K562 (cell line): ENCODE results near the gene IRF2. TPM values are rescaled to one million over a fixed set of nuclear protein-coding genes. Genes with fewer than 3 reads are reported as not detected.

Experiments
- ATAC-seq: fragments of 200-7000 bp; cut with Tn5 transposase; 3 replicates; pipeline ENCODE4 v1.9.1; 2020; ENCODE audit warnings: moderate library complexity
- BruUV-seq: library from RNA; stranded (reverse); fragments of 400-500 nt; replicated peaks from 2 replicates; lab custom pipeline; 2021; lab: Mats Ljungman, UMichigan
- CTCF ChIA-PET: fragments of 300-600 bp; formaldehyde crosslinking; extraction: SDS; loops from one replicate; lab custom pipeline; 2021; ENCODE audit warnings: low intra/inter-chr PET ratio; lab: Yijun Ruan, JAX
- POLR2A ChIA-PET: fragments of 300-600, 350-650 bp; sonication (Branson Sonifier 250); formaldehyde crosslinking; extraction: SDS; loops from one replicate; lab custom pipeline; 2021; ENCODE audit warnings: antibody characterized with exemption, inconsistent platforms; lab: Yijun Ruan, JAX
- DNase-seq, 4 experiments: peaks; one replicate each; pipeline versions ENCODE4 v3.0.0 to v3.0.0-alpha.2; 2011 to 2018; ENCODE audit warnings: low spot score in 3 of 4, mixed read lengths in 3 of 4; ENCODE audit errors: extremely low read depth in 1 of 4
- FAIRE-seq: peaks from 2 replicates; lab custom pipeline; 2011; peaks lifted over from hg19 to GRCh38; lab: Jason Lieb, UNC
- H2AFZ ChIP-seq: 2 replicates; pipeline ENCODE4 v1.6.0; 2011; ENCODE audit warnings: low read depth, low read length, control low read depth, inconsistent platforms
- H3K27ac ChIP-seq: fragments of 200-600 bp; 3 replicates; pipeline ENCODE4 v1.8.0; 2011; ENCODE audit warnings: low read depth, mild to moderate bottlenecking, control low read depth, inconsistent platforms, low read length, moderate library complexity, mixed read lengths; ENCODE audit errors: extremely low read depth
- H3K27me3 ChIP-seq, 2 experiments: fragments of 300-600 bp in 1 of 2; 2 replicates in 1 of 2; 3 replicates in 1 of 2; pipeline versions ENCODE4 v1.6.0 to v1.8.0; 2011; ENCODE audit warnings: inconsistent platforms in 2 of 2, low read length in 2 of 2, mild to moderate bottlenecking in 1 of 2, mixed read lengths in 1 of 2, moderate library complexity in 1 of 2; ENCODE audit not compliant: control insufficient read depth in 2 of 2, insufficient read depth in 2 of 2
- H3K36me3 ChIP-seq: fragments of 300-600 bp; 3 replicates; pipeline ENCODE4 v1.8.0; 2011; ENCODE audit warnings: mild to moderate bottlenecking, low read length, inconsistent platforms; ENCODE audit not compliant: control insufficient read depth, insufficient read depth
- H3K4me1 ChIP-seq, 2 experiments: fragments of 200-600 bp in 1 of 2; replicated peaks in 1 of 2; 2 replicates in 1 of 2; 3 replicates in 1 of 2; pipeline versions ENCODE4 v1.5.1 to v1.8.0; 2011; ENCODE audit warnings: inconsistent platforms in 2 of 2, low read length in 2 of 2, mild to moderate bottlenecking in 1 of 2, mixed read lengths in 1 of 2, moderate library complexity in 1 of 2; ENCODE audit not compliant: control insufficient read depth in 2 of 2, insufficient read depth in 2 of 2
- H3K4me2 ChIP-seq: 2 replicates; pipeline ENCODE4 v1.6.1; 2011; ENCODE audit warnings: low read length, control low read depth, inconsistent platforms, mixed read lengths; ENCODE audit not compliant: insufficient read depth
- H3K4me3 ChIP-seq: fragments of 200-600 bp; sonication (generic), shearing (Covaris generic); 2 replicates; pipeline ENCODE4 v1.5.1; 2016; ENCODE audit warnings: control low read depth, inconsistent platforms
- H3K79me2 ChIP-seq: fragments of 200-600 bp; 3 replicates; pipeline ENCODE4 v1.8.0; 2011; ENCODE audit warnings: low read length, inconsistent platforms; ENCODE audit not compliant: control insufficient read depth, insufficient read depth
- H3K9ac ChIP-seq, 2 experiments: 2 replicates each; pipeline versions ENCODE4 v1.6.0 to v1.6.1; 2011; ENCODE audit warnings: low read depth in 2 of 2, low read length in 2 of 2, control low read depth in 1 of 2, inconsistent platforms in 1 of 2, mild to moderate bottlenecking in 1 of 2, mixed read lengths in 1 of 2; ENCODE audit not compliant: insufficient read depth in 1 of 2
- H3K9me1 ChIP-seq: one replicate; pipeline ENCODE4 v1.6.0; 2011; ENCODE audit warnings: inconsistent platforms, mild to moderate bottlenecking, low read length, moderate library complexity; ENCODE audit not compliant: control insufficient read depth, insufficient read depth
- H3K9me3 ChIP-seq: replicated peaks from 2 replicates; pipeline ENCODE4 v1.5.1; 2011; ENCODE audit warnings: low read depth, low read length, inconsistent platforms; ENCODE audit not compliant: control insufficient read depth, insufficient read depth
- H4K20me1 ChIP-seq: replicated peaks from 2 replicates; pipeline ENCODE4 v1.6.1; 2011; ENCODE audit warnings: low read length, inconsistent platforms, mixed read lengths; ENCODE audit not compliant: control insufficient read depth, insufficient read depth
- BMI1 ChIP-seq: fragments of 150-350 bp; IDR thresholded peaks from 2 replicates; pipeline ENCODE4 v1.6.1; 2014; ENCODE audit warnings: low read length
- CCNT2 ChIP-seq: IDR thresholded peaks from 2 replicates; pipeline ENCODE4 v1.6.1; 2011; ENCODE audit warnings: borderline replicate concordance, low read depth, mild to moderate bottlenecking, moderate library complexity, mixed read lengths, low read length; ENCODE audit not compliant: insufficient read length; ENCODE audit errors: extremely low read depth
- CXXC5 ChIP-seq: fragments of 250-450 bp; sonication (Bioruptor Pico); IDR thresholded peaks from 2 replicates; pipeline ENCODE4 v1.8.0; 2022; ENCODE audit warnings: inconsistent platforms, mild to moderate bottlenecking, moderate library complexity
- DDX20 ChIP-seq: fragments of 450-650 bp; IDR thresholded peaks from 2 replicates; pipeline ENCODE4 v1.6.1; 2016; ENCODE audit warnings: missing genetic modification characterization, low read depth, mild to moderate bottlenecking, missing compliant biosample characterization, moderate library complexity
- NFXL1 ChIP-seq: fragments of 450-650 bp; formaldehyde crosslinking; IDR thresholded peaks from 2 replicates; pipeline ENCODE4 v1.4.0; 2021; ENCODE audit warnings: mild to moderate bottlenecking
- ZNF121 ChIP-seq: sonication (generic); formaldehyde crosslinking; conservative IDR thresholded peaks from 2 replicates; pipeline ENCODE4 v1.8.0; 2022; ENCODE audit warnings: missing genetic modification reagents
- WGBS: fragments of 100-300 bp; shearing (Covaris generic); methylation state at CpG from one replicate; pipeline ENCODE4 v1.1.6; 2016; ENCODE audit warnings: low coverage, mixed read lengths; ENCODE audit not compliant: insufficient coverage; ENCODE audit errors: missing lambda C conversion rate; 5-methylcytosine and 5-hydroxymethylcytosine counted together
- in situ Hi-C: fragments of 300-500 bp; cut with MboI; formaldehyde crosslinking; loops from 4 replicates; pipeline ENCODE4 v1.15.0; 2018; ENCODE audit warnings: inconsistent platforms, mixed read lengths
- intact Hi-C: fragments of 100-400 bp; cut with micrococcal nuclease; formaldehyde crosslinking; loops from 2 replicates; pipeline ENCODE4 v1.14.2; 2022
- polyA plus RNA-seq, 8 experiments: library from polyadenylated mRNA; depleted of rRNA in 4 of 8; stranded (reverse) in 5 of 8; unstranded in 3 of 8; fragments of >200 nt; fragmentation: Nextera tagmentation in 2 of 8; fragmentation: Illumina TruSeq in 1 of 8; extraction: Ambion mirVana in 2 of 8; extraction: Trizol in 1 of 8; gene quantifications; 2 replicates each; pipeline versions ENCODE4 v1.2.1 to v1.2.3, GENCODE V29; 2011 to 2014; ENCODE audit warnings: inconsistent platforms in 1 of 8, missing spikeins in 1 of 8
- total RNA-seq, 7 experiments: library from RNA; depleted of rRNA in 6 of 7; stranded (reverse); fragments of >200 nt in 6 of 7; fragmentation: Illumina TruSeq in 2 of 7; extraction: Trizol in 2 of 7; gene quantifications; 2 replicates each; pipeline versions ENCODE4 v1.2.1 to v1.2.3, GENCODE V29; 2011 to 2021; ENCODE audit warnings: low replicate concordance in 1 of 7
- TF ChIP-seq, protein P1 (sequence below): IDR thresholded peaks from 3 replicates; pipeline ENCODE4 v1.6.1; 2011; ENCODE audit warnings: borderline replicate concordance, mild to moderate bottlenecking; ENCODE audit not compliant: insufficient read length, insufficient read depth
- TF ChIP-seq, protein P2 (sequence below): fragments of 450-650 bp; IDR thresholded peaks from 2 replicates; pipeline ENCODE4 v1.6.1; 2014; ENCODE audit warnings: low read depth, mild to moderate bottlenecking, moderate library complexity, borderline replicate concordance

Gene IRF2
- total and polyA plus RNA-seq, 9 of the 15 experiments (the other 6 are each of a cell fraction or from before 2014, with no cell fraction given): 7.1 to 17.1 (median 11.3) TPM

DNA sequence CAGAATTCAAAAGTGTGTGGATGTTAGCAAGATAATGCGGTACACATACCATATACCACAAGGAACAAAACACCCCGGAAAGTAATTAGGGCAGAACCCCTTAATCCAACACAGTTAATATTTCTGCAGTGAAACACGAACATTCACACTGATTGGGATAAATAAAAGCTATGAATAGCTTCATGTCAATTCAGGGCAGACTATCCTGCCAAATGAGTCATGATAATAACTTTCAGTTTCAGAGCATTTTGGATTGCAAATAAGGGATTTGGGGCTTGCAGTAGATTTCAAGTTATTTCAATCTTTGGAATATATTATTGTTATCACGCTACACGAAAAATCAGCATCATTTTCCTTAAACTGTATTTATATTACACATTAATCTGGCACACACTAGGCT is 24.3 kb downstream of the IRF2 start:
- H3K4me1 ChIP-seq: peaks cover 8 to 37% of the 10 kb centered on the region in 2 experiments; a peak in 4 of 5 replicates
- in situ Hi-C loops: no loop called here
- POLR2A ChIA-PET: no interaction called here
- no peak for ATAC-seq
- TF ChIP-seq NFXL1 (no peak), CCNT2 (no peak), DDX20 (no peak), ZNF121 (CRISPR knock-in tag) (no peak), BMI1 (no peak)
- TF ChIP-seq, all 486 proteins: peak for 0
- Histone ChIP-seq H3K4me2 (no peak overlapping the region), H3K4me3 (no peak overlapping the region), H3K27me3 (no peaks in the 10 kb centered on the region), H3K9me1 (no peaks in the 10 kb centered on the region), H4K20me1 (peaks cover 50% of the 10 kb centered on the region), H3K27ac (no peak overlapping the region), H3K9me3 (no peaks in the 10 kb centered on the region), H3K79me2 (peaks cover 32% of the 10 kb centered on the region), H3K36me3 (no peaks in the 10 kb centered on the region; the same call in 2 of the 3 replicates), H3K9ac (no peak overlapping the region), H2AFZ (no peak overlapping the region)
- no TSS peak for BruUV-seq
- intact Hi-C loops: no loop called here
- CTCF ChIA-PET: no interaction called here
- WGBS: 76% methylated on average over 5 of the region's 5 CpGs
- DNase-seq: no peak
- no peak for FAIRE-seq

DNA sequence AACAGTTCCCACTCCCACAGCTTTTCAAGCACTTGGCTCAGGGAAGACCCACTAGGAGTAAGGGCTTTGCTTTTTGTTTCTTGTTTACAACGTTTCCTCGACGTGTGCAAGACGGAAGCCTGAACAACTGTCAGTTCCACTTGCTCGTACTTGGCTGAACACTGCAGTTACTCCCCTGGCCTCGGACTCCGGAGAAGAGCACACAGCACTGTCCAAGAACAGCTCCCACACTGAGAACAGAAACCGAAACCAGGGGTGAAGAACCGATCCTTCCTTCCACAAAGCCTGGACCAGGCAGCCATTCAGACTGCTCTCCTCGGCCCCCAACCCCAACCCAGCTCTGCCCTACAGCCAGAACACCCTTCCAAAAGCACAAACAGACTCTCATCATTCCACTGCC is 25.5 kb downstream of the IRF2 start:
- no TSS peak for BruUV-seq
- 87% methylated on average over 10 of the region's 10 CpGs for WGBS
- H3K4me1 ChIP-seq: peaks cover 11 to 37% of the 10 kb centered on the region in 2 experiments; a peak in 4 of 5 replicates

More for the DNA sequence above, 25.5 kb downstream of the IRF2 start:
- ChIA-PET CTCF (no interaction called here), POLR2A (no interaction called here)
- Histone ChIP-seq H3K9me3 (no peaks in the 10 kb centered on the region), H3K36me3 (no peaks in the 10 kb centered on the region; the same call in 2 of the 3 replicates), H3K9me1 (no peaks in the 10 kb centered on the region), H3K9ac (no peak overlapping the region), H3K27me3 (no peaks in the 10 kb centered on the region), H3K27ac (no peak overlapping the region), H2AFZ (no peak overlapping the region), H3K79me2 (peaks cover 33% of the 10 kb centered on the region), H3K4me3 (no peak overlapping the region), H4K20me1 (peaks cover 49% of the 10 kb centered on the region), H3K4me2 (no peak overlapping the region)
- in situ Hi-C loops (no loop called here), intact Hi-C loops (no loop called here)
- no peak for ATAC-seq
- no peak for DNase-seq
- FAIRE-seq: no peak
- TF ChIP-seq, protein P1, sequence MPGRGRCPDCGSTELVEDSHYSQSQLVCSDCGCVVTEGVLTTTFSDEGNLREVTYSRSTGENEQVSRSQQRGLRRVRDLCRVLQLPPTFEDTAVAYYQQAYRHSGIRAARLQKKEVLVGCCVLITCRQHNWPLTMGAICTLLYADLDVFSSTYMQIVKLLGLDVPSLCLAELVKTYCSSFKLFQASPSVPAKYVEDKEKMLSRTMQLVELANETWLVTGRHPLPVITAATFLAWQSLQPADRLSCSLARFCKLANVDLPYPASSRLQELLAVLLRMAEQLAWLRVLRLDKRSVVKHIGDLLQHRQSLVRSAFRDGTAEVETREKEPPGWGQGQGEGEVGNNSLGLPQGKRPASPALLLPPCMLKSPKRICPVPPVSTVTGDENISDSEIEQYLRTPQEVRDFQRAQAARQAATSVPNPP: no peak
- TF ChIP-seq, protein P2, sequence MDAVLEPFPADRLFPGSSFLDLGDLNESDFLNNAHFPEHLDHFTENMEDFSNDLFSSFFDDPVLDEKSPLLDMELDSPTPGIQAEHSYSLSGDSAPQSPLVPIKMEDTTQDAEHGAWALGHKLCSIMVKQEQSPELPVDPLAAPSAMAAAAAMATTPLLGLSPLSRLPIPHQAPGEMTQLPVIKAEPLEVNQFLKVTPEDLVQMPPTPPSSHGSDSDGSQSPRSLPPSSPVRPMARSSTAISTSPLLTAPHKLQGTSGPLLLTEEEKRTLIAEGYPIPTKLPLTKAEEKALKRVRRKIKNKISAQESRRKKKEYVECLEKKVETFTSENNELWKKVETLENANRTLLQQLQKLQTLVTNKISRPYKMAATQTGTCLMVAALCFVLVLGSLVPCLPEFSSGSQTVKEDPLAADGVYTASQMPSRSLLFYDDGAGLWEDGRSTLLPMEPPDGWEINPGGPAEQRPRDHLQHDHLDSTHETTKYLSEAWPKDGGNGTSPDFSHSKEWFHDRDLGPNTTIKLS: no peak
- TF ChIP-seq CXXC5 (CRISPR knock-in tag): no peak
